HG03280 (cell line): Measurements from ENCODE around the gene CACNA1I.

ENCODE experiments used
- ATAC-seq: cut with Tn5 transposase; IDR thresholded peaks from one replicate; pipeline ENCODE4 v1.9.1; 2021; ENCODE audit warnings: mild to moderate bottlenecking, moderate library complexity; ENCODE audit not compliant: unreplicated experiment

CACNA1I gene

GRCh38 chr22:39713799-39714290 is 143.3 kb downstream of the CACNA1I start:
- no peak for ATAC-seq

GRCh38 chr22:39714321-39714720 is 143.8 kb downstream of the CACNA1I start:
- ATAC-seq, result no peak

GRCh38 chr22:39715778-39716495 is 145.4 kb downstream of the CACNA1I start:
- no peak for ATAC-seq

- no peak for ATAC-seq
Measured at GRCh38 chr22:39716534-39716933, 146.0 kb downstream of the CACNA1I start.

- ATAC-seq, result no peak
Measured at GRCh38 chr22:39717099-39717498, 146.5 kb downstream of the CACNA1I start.

- no peak for ATAC-seq
Measured at GRCh38 chr22:39718206-39718605, 147.7 kb downstream of the CACNA1I start.

- ATAC-seq, result no peak
Measured at GRCh38 chr22:39718921-39719475, 148.4 kb downstream of the CACNA1I start.

- ATAC-seq, result no peak
Measured at GRCh38 chr22:39719559-39720450, 149.3 kb downstream of the CACNA1I start.

- ATAC-seq, result no peak
Measured at GRCh38 chr22:39721206-39722031, 150.9 kb downstream of the CACNA1I start.

- no peak for ATAC-seq
Measured at GRCh38 chr22:39722032-39722325, 151.4 kb downstream of the CACNA1I start.

GRCh38 chr22:39722501-39722900 is 151.9 kb downstream of the CACNA1I start:
- ATAC-seq, result no peak

GRCh38 chr22:39723463-39723862 is 152.9 kb downstream of the CACNA1I start:
- no peak for ATAC-seq

- ATAC-seq, result no peak
Measured at GRCh38 chr22:39723899-39724351, 153.4 kb downstream of the CACNA1I start.

- ATAC-seq, result no peak
Measured at GRCh38 chr22:39724390-39724789, 153.8 kb downstream of the CACNA1I start.

- no peak for ATAC-seq
Measured at GRCh38 chr22:39724857-39725256, 154.3 kb downstream of the CACNA1I start.

GRCh38 chr22:39725351-39726035 is 154.9 kb downstream of the CACNA1I start:
- ATAC-seq, result no peak

GRCh38 chr22:39727541-39727940 is 157.0 kb downstream of the CACNA1I start:
- ATAC-seq, result no peak

GRCh38 chr22:39728236-39728860 is 157.8 kb downstream of the CACNA1I start:
- no peak for ATAC-seq

- no peak for ATAC-seq
Measured at GRCh38 chr22:39729141-39729934, 158.8 kb downstream of the CACNA1I start.
